ENCODE results near the gene BAZ2A. TPM values are rescaled to one million over a fixed set of nuclear protein-coding genes. Genes with fewer than 3 reads are reported as not detected.

The BAZ2A gene
- total and polyA plus RNA-seq, 7 donors: 14.4 to 91.1 (median 46.6) TPM

GRCh38 chr12:56565510-56566101, 64.5 kb downstream of the BAZ2A start:
- peak in 2 of 4 donors; percentile 57 to 62 for TF ChIP-seq EP300 (IDR thresholded peaks at IDR 0.05)
- peak; percentile 49 to 82 (median 60) for TF ChIP-seq POLR2AphosphoS5 (IDR thresholded peaks at IDR 0.05)
- TF ChIP-seq POLR2A (IDR thresholded peaks at IDR 0.05): no peak
- H3K9me3 ChIP-seq: no peaks in the 10 kb centered on the region
- peaks cover 0 to 24% (median 20%) of the 10 kb centered on the region in 4 donors for H3K4me1 ChIP-seq
- WGBS, 2 donors: 2 to 5% methylated on average over 6 of the region's 6 CpGs
- intact Hi-C loops (cut with DNase I): no loop called here
- no peaks in the 10 kb centered on the region for H3K27me3 ChIP-seq
- H3K27ac ChIP-seq: peak overlapping the region; percentile 57 to 78 (median 77)
- peak; percentile 94 for DNase-seq
- peaks cover 0 to 34% (median 6%) of the 10 kb centered on the region in 4 donors for H3K36me3 ChIP-seq
- peak overlapping the region in 1 of 4 donors; percentile 12 for H3K4me3 ChIP-seq

DNA sequence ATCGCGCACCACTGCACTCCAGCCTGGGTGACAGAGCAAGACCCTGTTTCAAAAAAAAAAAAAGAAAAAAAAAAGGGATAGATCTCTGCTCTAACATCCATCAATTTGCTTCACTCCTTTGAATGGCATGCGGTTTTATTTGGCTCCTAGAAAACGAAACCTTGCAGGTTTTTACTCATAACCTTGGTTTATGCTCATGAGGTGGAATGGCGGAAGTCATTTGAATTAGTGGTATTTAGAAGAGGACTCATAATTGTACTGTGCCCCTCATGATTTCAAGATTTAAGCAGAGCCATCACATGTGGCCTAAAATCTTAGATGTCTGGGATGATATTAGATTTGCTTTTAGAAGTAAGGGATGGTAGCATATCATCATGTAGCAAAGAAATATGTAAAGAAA, 79.1 kb downstream of the BAZ2A start:
- Histone ChIP-seq H3K4me3 (no peak overlapping the region), H3K4me1 (no peaks in the 10 kb centered on the region), H3K27me3 (no peaks in the 10 kb centered on the region), H3K27ac (no peak overlapping the region), H3K36me3 (peaks cover 0 to 9% (median 0%) of the 10 kb centered on the region in 4 donors), H3K9me3 (no peaks in the 10 kb centered on the region)
- no peak for TF ChIP-seq POLR2A (IDR thresholded peaks at IDR 0.05)
- TF ChIP-seq EP300 (IDR thresholded peaks at IDR 0.05): no peak
- no peak for TF ChIP-seq CTCF (IDR thresholded peaks at IDR 0.05)
- TF ChIP-seq POLR2AphosphoS5 (IDR thresholded peaks at IDR 0.05): no peak
- DNase-seq: no peak
- 93 to 94% methylated on average over 5 of the region's 5 CpGs for WGBS, 2 donors
- intact Hi-C loops (cut with DNase I): no loop called here

- no peak for DNase-seq
These were observed 83.4 kb downstream of the BAZ2A start for GRCh38 chr12:56546680-56547079.

More at GRCh38 chr12:56546680-56547079, 83.4 kb downstream of the BAZ2A start:
- Histone ChIP-seq H3K4me3 (no peak overlapping the region), H3K4me1 (no peaks in the 10 kb centered on the region), H3K27ac (no peak overlapping the region), H3K36me3 (no peaks in the 10 kb centered on the region), H3K27me3 (no peaks in the 10 kb centered on the region), H3K9me3 (no peaks in the 10 kb centered on the region)
- intact Hi-C loops (cut with DNase I): no loop called here
- TF ChIP-seq EP300 (IDR thresholded peaks at IDR 0.05) (no peak), POLR2A (IDR thresholded peaks at IDR 0.05) (no peak), POLR2AphosphoS5 (IDR thresholded peaks at IDR 0.05) (no peak), CTCF (IDR thresholded peaks at IDR 0.05) (no peak)
- WGBS, 2 donors: 16 to 66% methylated on average over 5 of the region's 5 CpGs

Small RNA genes within 50 kb of the gene (small RNA-seq; reads per million reads assigned to genes)
- 0 reads per million in 3 donors for gene RN7SL809P
- 0 reads per million in 3 donors for gene RNU6-343P
- 32,773 to 86,277 (median 58,987) reads per million in 3 donors for gene SNORD59A

Other genes starting within 250 kb of the BAZ2A start
- gene TIMELESS, start 180.9 kb downstream of the BAZ2A start, total RNA-seq: 1 to 10 TPM; 2.0 to 5.2 (median 3.5) TPM
- gene TIMELESS, start 180.9 kb downstream of the BAZ2A start, polyA plus RNA-seq: 10 to 100 TPM in 1 of 3 donors, 1 to 10 TPM in 2; 1.8 to 15.3 (median 3.2) TPM
- gene MIP, start 175.7 kb downstream of the BAZ2A start, total RNA-seq: not detected
- under 1 TPM in 1 of 3 donors, not detected in 2; 0.09 TPM for gene MIP, start 175.7 kb downstream of the BAZ2A start, polyA plus RNA-seq
- gene SPRYD4, start 161.7 kb downstream of the BAZ2A start, total RNA-seq: 1 to 10 TPM; 1.7 to 3.1 (median 2.3) TPM
- gene SPRYD4, start 161.7 kb downstream of the BAZ2A start, polyA plus RNA-seq: 1 to 10 TPM; 3.0 to 4.6 (median 3.2) TPM
- gene GLS2, start 142.2 kb downstream of the BAZ2A start, total RNA-seq: 1 to 10 TPM in 2 of 4 donors, under 1 TPM in 2; 0.66 to 3.5 (median 2.0) TPM
- gene GLS2, start 142.2 kb downstream of the BAZ2A start, polyA plus RNA-seq: 1 to 10 TPM in 1 of 3 donors, not detected in 2; 1.2 TPM
- 10 to 100 TPM; 20.6 to 33.0 (median 23.1) TPM for gene RBMS2, start 108.5 kb downstream of the BAZ2A start, total RNA-seq
- 10 to 100 TPM in 1 of 3 donors, 1 to 10 TPM in 2; 8.4 to 12.3 (median 9.8) TPM for gene RBMS2, start 108.5 kb downstream of the BAZ2A start, polyA plus RNA-seq
- gene ATP5F1B, start 15.7 kb upstream of the BAZ2A start, total RNA-seq: 100 to 1,000 TPM; 414 to 487 (median 449) TPM
- gene ATP5F1B, start 15.7 kb upstream of the BAZ2A start, polyA plus RNA-seq: 1,000 to 10,000 TPM in 2 of 3 donors, 100 to 1,000 TPM in 1; 899 to 1,730 (median 1,188) TPM
- 100 to 1,000 TPM in 3 of 4 donors, 10 to 100 TPM in 1; 92.8 to 156 (median 120) TPM for gene PTGES3, start 58.0 kb upstream of the BAZ2A start, total RNA-seq
- gene PTGES3, start 58.0 kb upstream of the BAZ2A start, polyA plus RNA-seq: 100 to 1,000 TPM; 179 to 209 (median 185) TPM
- gene NACA, start 95.0 kb upstream of the BAZ2A start, total RNA-seq: 1,000 to 10,000 TPM; 1,056 to 1,536 (median 1,356) TPM
- 1,000 to 10,000 TPM; 1,639 to 2,405 (median 1,646) TPM for gene NACA, start 95.0 kb upstream of the BAZ2A start, polyA plus RNA-seq
- 1 to 10 TPM; 3.9 to 7.5 (median 6.5) TPM for gene PRIM1, start 122.0 kb upstream of the BAZ2A start, total RNA-seq
- 10 to 100 TPM in 1 of 3 donors, 1 to 10 TPM in 2; 2.4 to 11.0 (median 5.3) TPM for gene PRIM1, start 122.0 kb upstream of the BAZ2A start, polyA plus RNA-seq
- 10 to 100 TPM; 31.0 to 69.2 (median 55.8) TPM for gene HSD17B6, start 133.0 kb upstream of the BAZ2A start, total RNA-seq
- gene HSD17B6, start 133.0 kb upstream of the BAZ2A start, polyA plus RNA-seq: 1 to 10 TPM in 2 of 3 donors, under 1 TPM in 1; 0.92 to 3.5 (median 1.2) TPM

Measured in sigmoid colon (tissue), 7 donors.